ENCODE results near the gene TMSB15A. TPM values are rescaled to one million over a fixed set of nuclear protein-coding genes. Genes with fewer than 3 reads are reported as not detected.

Gene TMSB15A
- total and polyA plus RNA-seq, 2 of the 13 experiments (the other 11 are each of a cell fraction or from before 2014, with no cell fraction given) = not detected

DNA sequence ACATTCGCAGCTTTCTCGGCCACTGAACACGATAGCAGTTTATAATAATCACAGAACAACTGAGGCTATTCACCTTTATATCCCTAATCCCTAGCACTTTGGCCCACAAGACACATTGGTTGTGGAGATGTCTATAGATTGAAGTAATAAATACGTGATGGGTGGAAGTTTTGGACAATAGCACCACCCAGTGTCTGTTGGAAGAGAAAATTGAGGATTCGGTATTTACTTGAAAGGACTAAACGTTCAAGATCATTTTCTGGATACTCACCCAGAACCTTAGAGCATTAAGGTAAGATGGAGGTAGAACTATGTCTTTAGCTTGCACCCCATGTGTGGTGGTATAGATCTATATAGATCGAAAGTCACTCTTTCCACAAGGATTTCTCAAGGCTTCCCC, 787 bp upstream of the TMSB15A start:
- TF ChIP-seq STAG1 (CRISPR knock-in tag; IDR thresholded peaks at IDR 0.05) (peak; percentile 14; the same call in 1 of the 2 replicates), TAF15 (IDR thresholded peaks at IDR 0.05; ENCODE audit: low read depth, low read length, poor library complexity, severe bottlenecking) (no peak)
- TF ChIP-seq, protein P1, sequence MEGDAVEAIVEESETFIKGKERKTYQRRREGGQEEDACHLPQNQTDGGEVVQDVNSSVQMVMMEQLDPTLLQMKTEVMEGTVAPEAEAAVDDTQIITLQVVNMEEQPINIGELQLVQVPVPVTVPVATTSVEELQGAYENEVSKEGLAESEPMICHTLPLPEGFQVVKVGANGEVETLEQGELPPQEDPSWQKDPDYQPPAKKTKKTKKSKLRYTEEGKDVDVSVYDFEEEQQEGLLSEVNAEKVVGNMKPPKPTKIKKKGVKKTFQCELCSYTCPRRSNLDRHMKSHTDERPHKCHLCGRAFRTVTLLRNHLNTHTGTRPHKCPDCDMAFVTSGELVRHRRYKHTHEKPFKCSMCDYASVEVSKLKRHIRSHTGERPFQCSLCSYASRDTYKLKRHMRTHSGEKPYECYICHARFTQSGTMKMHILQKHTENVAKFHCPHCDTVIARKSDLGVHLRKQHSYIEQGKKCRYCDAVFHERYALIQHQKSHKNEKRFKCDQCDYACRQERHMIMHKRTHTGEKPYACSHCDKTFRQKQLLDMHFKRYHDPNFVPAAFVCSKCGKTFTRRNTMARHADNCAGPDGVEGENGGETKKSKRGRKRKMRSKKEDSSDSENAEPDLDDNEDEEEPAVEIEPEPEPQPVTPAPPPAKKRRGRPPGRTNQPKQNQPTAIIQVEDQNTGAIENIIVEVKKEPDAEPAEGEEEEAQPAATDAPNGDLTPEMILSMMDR (CRISPR knock-in tag; IDR thresholded peaks at IDR 0.05) = peak; percentile 36
- no peak for DNase-seq (ENCODE audit: low spot score)

DNA sequence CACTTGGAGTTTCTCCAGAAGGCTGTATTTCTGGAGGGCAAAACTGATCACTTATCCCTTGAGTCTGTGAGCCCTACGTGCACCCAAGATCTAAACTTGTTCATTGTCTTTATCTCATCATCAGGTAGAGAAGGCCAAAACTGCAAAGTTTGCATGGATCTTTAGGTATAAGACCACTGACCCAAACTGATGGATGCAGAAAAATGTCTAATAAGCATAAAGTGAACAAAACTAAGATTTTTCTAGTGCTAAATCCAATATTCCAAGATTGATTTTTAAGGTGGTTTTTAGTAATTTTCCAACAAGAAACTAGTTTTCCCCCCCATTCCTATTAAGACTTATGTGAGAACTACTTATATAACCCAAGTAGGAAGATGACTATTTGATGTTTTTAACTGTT, 2.0 kb downstream of the TMSB15A start:
- no peak overlapping the region for H3K27ac ChIP-seq (ENCODE audit: extremely low read length, insufficient read depth, low read length)
- 11% methylated on average over 1 of the region's 1 CpG for WGBS (ENCODE audit: low lambda C conversion rate)
- no peak overlapping the region for H3K4me3 ChIP-seq (replicated peaks in 1 of 3; ENCODE audit: insufficient read depth in 1 of 3, low read depth in 2 of 3, low read length in 3 of 3)
- no peak for DNase-seq (ENCODE audit: low spot score)
- H3K36me3 ChIP-seq (replicated peaks in 1 of 2; ENCODE audit: control insufficient read depth in 1 of 2, insufficient read depth in 2 of 2, low read length in 2 of 2) = no peaks in the 10 kb centered on the region
- ChIA-PET CTCF (ENCODE audit: low intra/inter-chr PET ratio, low total read pairs) (no interaction called here), POLR2A (no interaction called here)
- no peaks in the 10 kb centered on the region for H3K4me1 ChIP-seq (ENCODE audit: insufficient read depth, low read length)
- in situ Hi-C loops (cut with HindIII; ENCODE audit: extremely low pct_ligation_motif_present, low pct_unique_long_range_greater_than_20kb) (no loop called here), intact Hi-C loops (cut with micrococcal nuclease; ENCODE audit: unreplicated experiment) (no loop called here)
- no peaks in the 10 kb centered on the region for H3K9me3 ChIP-seq (ENCODE audit: low read length)
- H3K27me3 ChIP-seq (ENCODE audit: control insufficient read depth in 1 of 2, insufficient read depth in 2 of 2, low read length in 2 of 2) = peaks cover 0 to 1% of the 10 kb centered on the region in 2 experiments; a peak in 1 of 5 replicates
- no peaks in the 10 kb centered on the region for H3K79me2 ChIP-seq (ENCODE audit: insufficient read depth, low read length)
- H2AFZ ChIP-seq (ENCODE audit: low read length) = no peak overlapping the region
- no TSS peak for BruUV-seq (replicated peaks)
- FAIRE-seq = no peak
- ATAC-seq = no peak
- TF ChIP-seq ZNF782 (CRISPR knock-in tag; IDR thresholded peaks at IDR 0.05; ENCODE audit: borderline replicate concordance) (no peak), ZNF580 (CRISPR knock-in tag; IDR thresholded peaks at IDR 0.05; ENCODE audit: borderline replicate concordance, low read depth) (no peak), MAFK (conservative IDR thresholded peaks at IDR 0.05 in 1 of 2, IDR thresholded peaks at IDR 0.05 in 1 of 2; ENCODE audit: low read length in 2 of 2) (peak; percentile 32 to 63; a peak in 3 of 4 replicates), MAFF (IDR thresholded peaks at IDR 0.05; ENCODE audit: low read depth, low read length) (peak; percentile 44), SP140L (CRISPR knock-in tag; IDR thresholded peaks at IDR 0.05; ENCODE audit: borderline replicate concordance) (no peak), MLLT10 (CRISPR knock-in tag; IDR thresholded peaks at IDR 0.05) (no peak), ZNF761 (CRISPR knock-in tag; conservative IDR thresholded peaks at IDR 0.05) (no peak)
- TF ChIP-seq, protein P2, sequence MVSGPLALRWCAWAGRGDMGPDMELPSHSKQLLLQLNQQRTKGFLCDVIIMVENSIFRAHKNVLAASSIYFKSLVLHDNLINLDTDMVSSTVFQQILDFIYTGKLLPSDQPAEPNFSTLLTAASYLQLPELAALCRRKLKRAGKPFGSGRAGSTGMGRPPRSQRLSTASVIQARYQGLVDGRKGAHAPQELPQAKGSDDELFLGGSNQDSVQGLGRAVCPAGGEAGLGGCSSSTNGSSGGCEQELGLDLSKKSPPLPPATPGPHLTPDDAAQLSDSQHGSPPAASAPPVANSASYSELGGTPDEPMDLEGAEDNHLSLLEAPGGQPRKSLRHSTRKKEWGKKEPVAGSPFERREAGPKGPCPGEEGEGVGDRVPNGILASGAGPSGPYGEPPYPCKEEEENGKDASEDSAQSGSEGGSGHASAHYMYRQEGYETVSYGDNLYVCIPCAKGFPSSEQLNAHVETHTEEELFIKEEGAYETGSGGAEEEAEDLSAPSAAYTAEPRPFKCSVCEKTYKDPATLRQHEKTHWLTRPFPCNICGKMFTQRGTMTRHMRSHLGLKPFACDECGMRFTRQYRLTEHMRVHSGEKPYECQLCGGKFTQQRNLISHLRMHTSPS (CRISPR knock-in tag; IDR thresholded peaks at IDR 0.05; ENCODE audit: low read depth) = no peak
- no peaks in the 10 kb centered on the region for H4K20me1 ChIP-seq (ENCODE audit: insufficient read depth, low read length)
- no peak overlapping the region for H3K9ac ChIP-seq (ENCODE audit: insufficient read depth, low read depth, low read length)
- H3K4me2 ChIP-seq (ENCODE audit: low read depth, low read length) = no peak overlapping the region

More for the DNA sequence above, 787 bp upstream of the TMSB15A start:
- H3K79me2 ChIP-seq (ENCODE audit: insufficient read depth, low read length) = no peaks in the 10 kb centered on the region
- WGBS (ENCODE audit: low lambda C conversion rate) = 40% methylated on average over 7 of the region's 7 CpGs
- no TSS peak for BruUV-seq (replicated peaks)
- no peaks in the 10 kb centered on the region for H3K9me3 ChIP-seq (ENCODE audit: low read length)
- POLR2A ChIA-PET = no interaction called here
- no peak overlapping the region for H2AFZ ChIP-seq (ENCODE audit: low read length)
- CTCF ChIA-PET (ENCODE audit: low intra/inter-chr PET ratio, low total read pairs) = no interaction called here
- no peaks in the 10 kb centered on the region for H3K36me3 ChIP-seq (replicated peaks in 1 of 2; ENCODE audit: control insufficient read depth in 1 of 2, insufficient read depth in 2 of 2, low read length in 2 of 2)
- peaks cover 0 to 1% of the 10 kb centered on the region in 2 experiments; a peak in 1 of 5 replicates for H3K27me3 ChIP-seq (ENCODE audit: control insufficient read depth in 1 of 2, insufficient read depth in 2 of 2, low read length in 2 of 2)
- intact Hi-C loops (cut with micrococcal nuclease; ENCODE audit: unreplicated experiment) (no loop called here), in situ Hi-C loops (cut with HindIII; ENCODE audit: extremely low pct_ligation_motif_present, low pct_unique_long_range_greater_than_20kb) (no loop called here)
- no peaks in the 10 kb centered on the region for H4K20me1 ChIP-seq (ENCODE audit: insufficient read depth, low read length)
- no peak overlapping the region for H3K9ac ChIP-seq (ENCODE audit: insufficient read depth, low read depth, low read length)
- H3K4me2 ChIP-seq (ENCODE audit: low read depth, low read length) = no peak overlapping the region
- H3K27ac ChIP-seq (ENCODE audit: extremely low read length, insufficient read depth, low read length) = no peak overlapping the region
- no peaks in the 10 kb centered on the region for H3K4me1 ChIP-seq (ENCODE audit: insufficient read depth, low read length)
- peak; percentile 73 for FAIRE-seq
- H3K4me3 ChIP-seq (replicated peaks in 1 of 3; ENCODE audit: insufficient read depth in 1 of 3, low read depth in 2 of 3, low read length in 3 of 3) = no peak overlapping the region
- ATAC-seq = no peak
